Cardiac septum (tissue), 1 donor: Measurements from ENCODE around the gene TBCB. TPM values are rescaled to one million over a fixed set of nuclear protein-coding genes. Genes with fewer than 3 reads are reported as not detected.
"Not testable (repeated sequence)": the region's sequence is repeated elsewhere in the genome, so short reads cannot be mapped to it uniquely, and the experiment has no call there.

Source experiments
- DNase-seq: peaks from one replicate; pipeline ENCODE4 v3.0.0-alpha.2; 2020; ENCODE audit warnings: low spot score
- intact Hi-C: fragments of 100-400 bp; cut with DNase I; formaldehyde crosslinking; loops from one replicate; pipeline ENCODE4 v1.14.0; 2022
- total RNA-seq: library from RNA; stranded (reverse); fragmentation: NEBNext Ultra II Directional; extraction: Animal tissue kit (Norgen Biotek cat#: 25700); gene quantifications from one replicate; pipeline ENCODE4 v1.2.1, GENCODE V29; 2021
- donor health status: DM: no; HTN: no; CAD: no.

The TBCB gene
- total RNA-seq, 1 donor from 2014 or later, result 142 TPM

DNA sequence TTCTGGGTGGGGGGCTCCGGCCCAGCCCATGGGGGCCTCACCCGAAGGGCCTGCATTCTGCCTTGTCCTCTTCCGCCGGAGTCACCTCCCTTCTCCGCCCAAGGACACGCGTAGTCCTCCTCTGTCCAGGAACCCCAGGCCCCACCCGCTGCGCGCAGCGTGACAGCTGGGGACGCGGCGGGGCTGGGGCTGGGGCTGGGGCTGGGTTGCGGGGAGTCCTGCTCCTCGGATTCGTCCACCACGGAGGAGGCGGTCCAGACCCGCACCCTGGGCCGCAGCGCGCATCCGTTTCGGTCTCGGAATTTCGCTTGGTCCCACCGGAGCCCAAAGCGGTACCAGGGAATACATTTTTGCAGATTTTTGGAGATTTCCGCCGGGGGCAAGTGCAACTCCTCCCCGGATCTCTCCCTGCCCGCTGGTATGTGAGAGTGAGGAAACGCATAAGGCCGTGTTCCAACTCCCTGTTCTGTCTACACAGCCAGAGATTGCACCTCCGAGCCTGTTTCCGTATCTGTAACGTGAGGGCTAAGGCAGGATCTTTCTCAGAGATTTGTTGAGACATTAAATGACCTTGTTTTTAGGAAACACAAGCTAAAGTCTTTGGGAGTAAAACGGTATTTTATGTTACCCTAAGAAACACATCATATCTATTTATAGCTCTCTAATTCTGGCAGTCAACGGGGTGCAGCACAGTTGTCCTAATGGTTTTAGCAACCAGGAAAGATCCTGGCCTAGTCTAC is 37.3 kb downstream of the TBCB start, which contains the start of gene COX7A1:
Gene COX7A1 (minus strand): TSS at position 96 of the 740 bp plus-strand sequence. CDS start 40 bp downstream, at position 56.
- intact Hi-C loops, result loop anchor here (1.0 kb wide), 1 partner anchor 24 kb away; no protein-coding TSS in a partner anchor
- peak; percentile 86 for DNase-seq

DNA sequence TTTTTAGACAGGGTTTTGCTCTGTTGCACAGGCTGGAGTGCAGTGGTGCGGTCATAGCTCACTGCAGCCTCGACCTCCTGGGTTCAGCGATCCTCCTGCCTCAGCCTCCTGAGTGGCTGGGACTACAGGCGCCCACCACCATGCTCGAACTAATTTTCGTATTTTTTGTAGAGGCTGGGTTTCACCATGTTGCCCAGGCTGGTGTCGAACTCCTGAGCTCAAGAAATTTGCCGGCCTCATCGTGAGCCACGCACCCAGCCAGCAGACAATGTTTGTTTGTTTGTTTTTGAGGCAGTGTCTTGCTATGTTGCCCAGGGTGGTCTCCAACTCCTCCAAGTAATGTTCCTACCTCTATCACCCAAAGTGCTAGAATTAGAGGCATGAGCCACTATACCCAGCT is 37.9 kb downstream of the TBCB start:
- intact Hi-C loops, result no loop called here
- DNase-seq, result no peak

DNA sequence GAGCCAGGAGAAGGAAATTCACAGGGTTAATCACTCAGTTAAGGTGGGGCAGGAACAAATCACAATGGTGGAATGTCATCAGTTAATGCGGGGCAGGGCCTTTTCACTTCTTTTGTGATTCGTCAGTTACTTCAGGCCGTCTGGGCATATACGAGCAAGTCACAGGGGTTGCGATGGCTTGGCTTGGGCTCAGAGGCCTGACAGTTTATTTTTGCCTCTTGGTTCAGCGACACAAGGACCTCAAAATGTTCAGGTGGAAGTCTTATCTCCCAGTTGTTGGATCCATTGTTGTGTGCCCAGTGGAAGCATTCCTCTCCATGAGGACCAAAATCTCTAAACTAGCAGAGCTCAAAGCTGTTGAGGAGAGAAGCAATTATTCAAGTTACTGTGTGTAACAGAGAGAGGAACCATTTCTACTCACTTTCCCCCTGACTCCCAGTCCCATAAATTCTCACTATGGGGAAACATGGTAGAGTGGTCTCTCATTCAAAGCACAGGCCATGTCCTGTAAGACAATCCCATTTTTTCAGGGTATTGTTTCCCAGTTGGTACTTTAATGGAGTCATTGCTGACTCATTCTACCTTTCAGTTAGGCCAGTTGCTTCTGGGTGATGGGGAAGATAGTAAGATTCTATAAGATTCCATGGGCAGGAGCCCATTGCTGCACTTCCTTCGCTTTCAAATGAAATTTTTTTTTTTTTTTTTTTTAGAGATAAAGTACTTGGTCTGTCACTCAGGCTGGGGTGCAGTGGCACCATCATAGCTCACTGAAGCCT is 45.7 kb downstream of the TBCB start:
- no peak for DNase-seq
- intact Hi-C loops, result no loop called here

DNA sequence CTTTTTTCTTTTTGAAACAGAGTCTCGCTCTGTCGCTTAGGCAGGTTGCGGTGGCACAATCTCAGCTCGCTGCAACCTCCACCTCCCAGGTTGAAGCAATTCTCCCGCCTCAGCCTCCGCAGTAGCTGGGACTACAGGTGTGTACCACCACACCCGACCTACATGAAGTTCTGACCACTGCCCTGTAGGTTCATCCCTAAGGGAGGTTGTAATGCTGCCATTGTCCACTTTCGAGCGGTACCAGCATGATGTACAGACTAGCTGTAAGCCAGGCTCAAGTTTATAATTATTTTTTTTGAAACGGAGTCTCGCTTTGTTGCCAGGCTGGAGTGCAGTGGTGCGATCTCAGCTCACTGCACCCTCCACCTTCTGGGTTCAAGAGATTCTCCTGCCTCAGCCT is 48.5 kb downstream of the TBCB start:
- intact Hi-C loops, result no loop called here
- DNase-seq, result no peak

DNA sequence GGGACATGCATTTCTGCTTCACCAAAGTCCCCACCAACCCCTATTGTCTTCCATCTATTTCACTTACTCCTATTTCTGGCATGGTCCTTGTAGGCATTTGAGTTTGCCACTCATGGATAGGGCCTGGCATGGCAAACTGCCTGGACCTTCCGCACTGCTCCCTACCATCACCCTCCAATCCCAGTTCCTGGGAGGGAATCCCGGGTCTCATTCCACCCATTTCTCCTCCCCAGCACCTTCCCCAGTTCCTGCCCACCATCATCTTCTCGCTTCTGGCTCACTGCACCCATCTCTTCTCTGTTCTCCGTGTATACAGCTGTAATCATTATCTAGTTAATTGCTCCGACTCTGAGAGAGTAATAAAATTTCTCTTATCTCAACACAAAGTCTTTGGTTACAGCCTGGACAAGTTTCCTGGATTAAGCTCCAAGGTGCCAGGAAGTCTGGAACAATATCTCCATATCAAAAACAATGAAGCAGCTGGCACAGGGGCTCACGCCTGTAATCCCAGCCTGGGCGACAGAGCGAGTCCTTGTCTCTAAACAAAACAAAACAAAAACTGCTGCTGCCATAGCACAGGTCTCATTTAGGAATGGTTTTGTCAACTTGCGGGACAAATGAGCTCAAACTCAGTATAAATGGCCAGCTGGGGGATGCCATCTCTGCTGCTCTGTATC is 54.0 kb downstream of the TBCB start:
- intact Hi-C loops, result no loop called here
- DNase-seq, result no peak

DNA sequence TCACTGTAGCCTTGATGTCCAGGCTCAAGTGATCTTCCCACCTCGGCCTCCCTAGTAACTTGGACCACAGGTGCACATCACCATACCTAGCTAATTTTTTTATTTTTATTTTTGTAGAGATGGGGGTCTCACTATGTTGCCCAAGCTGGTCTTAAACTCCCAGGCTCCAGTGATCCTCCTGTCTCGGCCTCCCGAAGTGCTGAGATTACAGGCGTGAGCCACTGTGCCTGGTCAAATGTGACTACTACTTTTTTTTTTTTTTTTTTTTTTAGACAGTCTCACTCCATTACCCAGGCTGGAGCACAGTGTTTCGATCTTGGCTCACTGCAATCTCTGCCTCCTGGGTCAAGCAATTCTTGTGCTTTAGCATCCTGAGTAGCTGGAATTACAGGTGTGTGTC is 57.6 kb downstream of the TBCB start:
- no peak for DNase-seq
- intact Hi-C loops, result loop anchor here (5.0 kb wide), 1 partner anchor 116 kb away; no protein-coding TSS in a partner anchor

DNA sequence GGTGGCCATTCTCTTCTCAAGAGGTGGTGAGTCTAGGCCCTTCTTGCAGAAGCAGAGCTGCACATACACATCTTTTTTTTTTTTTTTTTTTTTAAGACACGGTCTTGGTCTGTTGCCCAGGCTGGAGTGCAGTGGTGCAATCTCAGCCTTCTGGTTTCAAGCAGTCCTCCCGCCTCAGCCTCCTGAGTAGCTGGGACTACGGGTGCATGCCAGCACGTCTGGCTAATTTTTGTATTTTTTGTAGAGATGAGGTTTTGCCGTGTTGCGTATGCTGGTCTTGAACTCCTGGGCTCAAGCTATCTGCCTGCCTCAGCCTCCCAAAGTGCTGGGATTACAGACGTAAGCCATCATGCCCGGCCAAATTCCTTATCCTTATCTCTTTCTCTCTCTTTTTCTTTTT is 58.6 kb downstream of the TBCB start:
- intact Hi-C loops, result loop anchor here (5.0 kb wide), 1 partner anchor 117 kb away; no protein-coding TSS in a partner anchor
- DNase-seq, result not testable (repeated sequence)

Other genes starting within 250 kb of the TBCB start
- gene APLP1, start 246.9 kb upstream of the TBCB start, total RNA-seq, result 39.9 TPM
- gene NFKBID, start 214.9 kb upstream of the TBCB start, total RNA-seq, result 3.1 TPM
- 5.4 TPM for gene HCST, start 212.9 kb upstream of the TBCB start, total RNA-seq
- 16.9 TPM for gene TYROBP, start 207.2 kb upstream of the TBCB start, total RNA-seq
- 8.8 TPM for gene LRFN3, start 179.1 kb upstream of the TBCB start, total RNA-seq
- 11.0 TPM for gene SDHAF1, start 120.3 kb upstream of the TBCB start, total RNA-seq
- gene SYNE4, start 106.7 kb upstream of the TBCB start, total RNA-seq, result 0.13 TPM
- gene ALKBH6, start 101.3 kb upstream of the TBCB start, total RNA-seq, result 10.9 TPM
- 7.1 TPM for gene CLIP3, start 82.6 kb upstream of the TBCB start, total RNA-seq
- 3.9 TPM for gene THAP8, start 61.2 kb upstream of the TBCB start, total RNA-seq
- 6.1 TPM for gene WDR62, start 60.6 kb upstream of the TBCB start, total RNA-seq
- not detected for gene OVOL3, start 4.3 kb upstream of the TBCB start, total RNA-seq
- 98.7 TPM for gene POLR2I, start 593 bp upstream of the TBCB start, total RNA-seq
- 892 TPM for gene CAPNS1, start 24.6 kb downstream of the TBCB start, total RNA-seq
- gene COX7A1, start 37.0 kb downstream of the TBCB start, total RNA-seq, result 1,917 TPM
- 4.0 TPM for gene ZNF565, start 99.2 kb downstream of the TBCB start, total RNA-seq
- gene ZNF146, start 99.6 kb downstream of the TBCB start, total RNA-seq, result 38.6 TPM